Placental epithelial cell (primary cell): ENCODE measurements around the gene ERCC8. TPM values are rescaled to one million over a fixed set of nuclear protein-coding genes. Genes with fewer than 3 reads are reported as not detected.

Source experiments
- total RNA-seq: library from RNA; depleted of rRNA; stranded (reverse); fragments of >200 nt; gene quantifications from 2 replicates; pipeline ENCODE4 v1.2.3, GENCODE V29; 2012

The ERCC8 gene
- 10.6 and 25.6 TPM in 2 replicates for total RNA-seq

DNA sequence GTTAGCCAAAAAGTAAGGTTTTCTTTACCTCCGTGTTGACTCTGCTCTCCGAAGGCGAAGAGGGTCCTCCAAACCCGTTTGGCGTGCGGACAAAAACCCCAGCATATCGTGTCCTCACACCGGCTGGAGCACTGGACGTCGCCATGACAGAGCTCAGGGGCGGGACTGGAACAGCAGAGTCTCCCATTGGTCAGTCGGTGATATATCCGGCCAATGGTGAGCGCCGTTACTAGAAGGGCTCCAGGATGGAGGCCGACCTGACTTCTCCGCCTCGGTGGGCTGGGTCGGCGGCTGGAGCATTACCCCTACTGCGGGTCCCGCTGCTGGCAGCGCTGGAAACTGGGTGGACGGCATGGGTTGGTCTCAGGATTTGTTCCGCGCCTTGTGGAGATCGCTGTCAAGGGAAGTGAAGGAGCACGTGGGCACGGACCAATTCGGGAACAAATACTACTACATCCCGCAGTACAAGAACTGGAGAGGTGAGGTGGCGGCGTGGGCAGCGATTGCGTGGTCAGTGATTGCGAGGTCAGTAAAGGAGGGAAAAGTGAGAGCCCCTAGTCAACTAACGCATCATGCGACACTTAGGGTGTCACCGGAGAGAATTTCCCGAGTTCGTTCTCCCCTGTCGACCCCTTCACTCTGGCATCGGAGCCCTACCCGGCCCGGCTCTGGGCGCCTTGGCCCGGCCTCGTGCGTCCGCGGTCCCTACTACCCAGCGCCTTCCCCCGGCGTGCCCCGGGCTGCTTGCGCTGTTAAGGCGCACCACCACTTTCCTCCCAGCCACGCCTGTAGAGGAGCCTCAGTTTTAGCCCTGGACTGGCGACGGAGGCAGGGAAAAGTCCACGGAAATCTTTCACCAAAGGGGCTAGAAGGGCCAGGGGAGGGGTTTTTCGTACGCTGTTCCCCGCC, at the start of gene ERCC8, which contains the start of gene NDUFAF2:
Gene ERCC8 (minus strand): TSS at position 167 of the 909 bp plus-strand sequence. CDS start 62 bp downstream, at position 105.
Gene NDUFAF2 (plus strand): TSS at position 302 of the 909 bp plus-strand sequence. CDS start 51 bp downstream, at position 353.

GRCh38 chr5:60843936-60844905, 100.6 kb downstream of the ERCC8 start, which contains the start of gene ELOVL7:
Gene ELOVL7, minus strand, starts transcription at chr5:60844269. Its CDS starts 56,872 bp downstream, at chr5:60787397.

Other genes with a start within 250 kb of the ERCC8 start
- 3.9 and 4.7 TPM in 2 replicates for gene DEPDC1B, start 244.9 kb downstream of the ERCC8 start, total RNA-seq
- 0.79 and 1.5 TPM in 2 replicates for gene ELOVL7, start 100.8 kb downstream of the ERCC8 start, total RNA-seq
- 6.3 and 11.9 TPM in 2 replicates for gene NDUFAF2, start 135 bp upstream of the ERCC8 start, total RNA-seq
- 33.0 and 38.9 TPM in 2 replicates for gene SMIM15, start 217.4 kb upstream of the ERCC8 start, total RNA-seq